IPS-20b (cell line): Measurements from ENCODE around the gene SP110.

ENCODE experiments used
- H3K27ac ChIP-seq: one replicate; pipeline ENCODE4 v1.5.1; 2013; ENCODE audit warnings: low read length
- H3K27me3 ChIP-seq: 2 replicates; pipeline ENCODE4 v1.6.1; 2013; ENCODE audit warnings: mild to moderate bottlenecking, low read length, inconsistent platforms; ENCODE audit not compliant: insufficient read depth
- H3K36me3 ChIP-seq: 2 replicates; pipeline ENCODE4 v1.6.1; 2013; ENCODE audit warnings: low read depth, mild to moderate bottlenecking, inconsistent platforms, low read length, moderate library complexity; ENCODE audit not compliant: insufficient read depth
- H3K4me1 ChIP-seq: 2 replicates; pipeline ENCODE4 v1.6.1; 2013; ENCODE audit warnings: mild to moderate bottlenecking, control low read depth, inconsistent platforms, low read length, moderate library complexity; ENCODE audit not compliant: insufficient read depth
- H3K4me3 ChIP-seq: 2 replicates; pipeline ENCODE4 v1.5.1; 2013; ENCODE audit warnings: mild to moderate bottlenecking, low read length, inconsistent platforms
- H3K9ac ChIP-seq: 2 replicates; pipeline ENCODE4 v1.6.1; 2013; ENCODE audit warnings: low read depth, mild to moderate bottlenecking, inconsistent platforms, low read length, moderate library complexity
- H3K9me3 ChIP-seq: 2 replicates; pipeline ENCODE4 v1.6.1; 2013; ENCODE audit warnings: mild to moderate bottlenecking, low read depth, low read length, inconsistent platforms; ENCODE audit not compliant: insufficient read depth

Gene SP110

GRCh38 chr2:230221493-230221892 lies 1.7 kb upstream of the SP110 start:
- Histone ChIP-seq H3K4me1 (no peaks in the 10 kb centered on the region; the same call in 1 of the 2 replicates), H3K27ac (no peak overlapping the region), H3K9ac (no peak overlapping the region)

DNA sequence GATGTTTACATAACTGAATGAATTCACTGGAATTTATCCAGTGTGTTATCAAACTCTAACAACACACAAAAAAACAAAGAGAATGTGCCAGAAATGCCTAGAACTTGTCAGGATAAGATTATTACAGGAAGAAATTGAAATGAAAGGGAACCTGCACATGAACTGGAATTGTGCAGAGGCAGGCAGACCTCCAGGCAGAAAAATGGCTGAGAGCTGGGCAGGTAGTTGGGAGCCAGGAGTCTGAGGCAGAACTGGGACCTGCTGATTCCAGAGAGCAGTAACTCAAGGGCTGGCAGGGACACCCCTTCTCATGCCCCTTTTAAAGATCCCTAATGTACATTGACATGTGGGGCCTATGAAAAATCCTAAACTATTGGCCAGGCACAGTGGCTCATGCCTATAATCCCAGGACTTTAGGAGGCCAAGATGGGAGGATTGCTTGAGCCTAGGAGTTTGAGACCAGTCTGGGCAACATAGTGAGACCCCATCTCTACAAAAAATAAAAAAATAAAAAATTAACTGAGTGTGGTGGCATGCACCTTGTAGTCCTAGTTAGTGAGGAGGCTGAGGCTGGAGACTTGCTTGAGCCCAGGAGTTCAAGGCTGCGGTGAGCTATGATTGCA lies 674 bp upstream of the SP110 start:
- H3K4me1 ChIP-seq = no peaks in the 10 kb centered on the region; the same call in 1 of the 2 replicates
- peak overlapping the region; percentile 60; the same call in 1 of the 2 replicates for H3K4me3 ChIP-seq
- no peak overlapping the region for H3K27ac ChIP-seq

More at GRCh38 chr2:230221493-230221892, 1.7 kb upstream of the SP110 start:
- Histone ChIP-seq H3K36me3 (no peaks in the 10 kb centered on the region), H3K9me3 (no peaks in the 10 kb centered on the region), H3K27me3 (no peaks in the 10 kb centered on the region), H3K4me3 (no peak overlapping the region)

GRCh38 chr2:230218421-230218820 lies 1.4 kb downstream of the SP110 start:
- Histone ChIP-seq H3K9ac (no peak overlapping the region), H3K4me1 (no peaks in the 10 kb centered on the region; the same call in 1 of the 2 replicates), H3K4me3 (no peak overlapping the region), H3K27ac (no peak overlapping the region), H3K36me3 (no peaks in the 10 kb centered on the region), H3K27me3 (no peaks in the 10 kb centered on the region), H3K9me3 (no peaks in the 10 kb centered on the region)

More for the DNA sequence above, 674 bp upstream of the SP110 start:
- no peak overlapping the region; the same call in 1 of the 2 replicates for H3K9ac ChIP-seq
- H3K9me3 ChIP-seq = no peaks in the 10 kb centered on the region
- H3K36me3 ChIP-seq = no peaks in the 10 kb centered on the region
- no peaks in the 10 kb centered on the region for H3K27me3 ChIP-seq

- Histone ChIP-seq H3K27me3 (no peaks in the 10 kb centered on the region), H3K36me3 (no peaks in the 10 kb centered on the region), H3K27ac (no peak overlapping the region), H3K4me3 (no peak overlapping the region), H3K4me1 (no peaks in the 10 kb centered on the region; the same call in 1 of the 2 replicates), H3K9ac (no peak overlapping the region), H3K9me3 (no peaks in the 10 kb centered on the region)
Observed at GRCh38 chr2:230217424-230217823, 2.4 kb downstream of the SP110 start.

- Histone ChIP-seq H3K4me3 (no peak overlapping the region), H3K36me3 (peaks cover 3% of the 10 kb centered on the region; the same call in 1 of the 2 replicates), H3K27ac (no peak overlapping the region), H3K27me3 (no peaks in the 10 kb centered on the region), H3K4me1 (no peaks in the 10 kb centered on the region; the same call in 1 of the 2 replicates), H3K9me3 (no peaks in the 10 kb centered on the region), H3K9ac (no peak overlapping the region)
Observed at GRCh38 chr2:230216489-230216888, 3.3 kb downstream of the SP110 start.

DNA sequence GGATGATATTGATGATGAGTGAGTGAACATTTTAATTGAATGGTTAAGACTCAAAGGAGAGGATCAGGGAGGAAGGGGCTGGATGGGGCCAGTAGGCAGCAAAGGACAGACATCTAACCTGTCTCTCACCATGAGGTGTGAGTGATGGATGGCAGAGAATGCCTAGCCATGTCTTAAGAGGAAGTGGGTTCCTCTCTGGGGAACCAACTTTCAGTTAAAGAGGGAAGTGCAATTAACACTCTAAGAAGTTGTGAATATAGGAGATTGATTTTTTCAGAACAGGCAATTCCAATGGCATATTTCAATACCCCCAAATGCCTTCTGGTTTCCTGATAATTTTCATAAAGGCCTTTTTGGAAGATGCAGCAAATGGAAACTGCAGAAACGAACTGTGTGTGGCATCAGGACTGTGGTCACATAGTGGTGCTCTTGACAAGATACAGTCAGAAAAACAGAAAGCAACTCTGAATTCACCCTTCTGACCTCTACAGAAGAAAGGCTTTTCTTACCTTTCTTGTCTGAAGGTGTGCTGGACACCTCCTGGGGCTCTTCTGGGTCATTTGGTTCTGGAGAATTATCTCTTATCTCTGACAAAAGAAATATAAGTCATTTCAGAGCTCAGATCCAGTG lies 10.2 kb downstream of the SP110 start:
- H3K4me3 ChIP-seq = no peak overlapping the region
- H3K36me3 ChIP-seq = peaks cover 13% of the 10 kb centered on the region; the same call in 1 of the 2 replicates
- H3K27ac ChIP-seq = no peak overlapping the region
- no peaks in the 10 kb centered on the region for H3K4me1 ChIP-seq
- no peaks in the 10 kb centered on the region for H3K27me3 ChIP-seq
- H3K9me3 ChIP-seq = no peaks in the 10 kb centered on the region
- no peak overlapping the region for H3K9ac ChIP-seq

DNA sequence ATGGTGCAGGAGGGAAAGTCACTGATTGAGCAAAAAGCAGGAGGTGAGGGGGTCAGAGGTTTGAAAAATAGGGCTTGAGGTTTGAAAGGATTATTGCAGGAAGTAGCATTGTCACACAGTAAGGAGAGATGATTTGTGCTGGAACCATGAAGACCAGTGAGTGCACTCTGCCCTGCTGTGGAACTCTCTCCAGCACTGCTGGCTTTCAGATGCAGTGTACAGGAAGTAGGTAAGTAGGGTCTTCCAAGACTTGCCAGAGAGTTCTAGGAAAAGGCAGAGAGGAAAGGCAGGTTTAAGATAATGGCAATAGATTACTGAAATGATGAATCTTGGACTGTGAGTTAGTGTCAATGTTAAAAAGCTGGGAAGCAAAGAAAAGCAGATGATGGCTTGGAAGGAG lies 11.2 kb downstream of the SP110 start:
- Histone ChIP-seq H3K4me1 (no peaks in the 10 kb centered on the region), H3K9ac (no peak overlapping the region), H3K27ac (no peak overlapping the region), H3K27me3 (no peaks in the 10 kb centered on the region), H3K36me3 (peaks cover 13% of the 10 kb centered on the region; the same call in 1 of the 2 replicates), H3K4me3 (no peak overlapping the region), H3K9me3 (no peaks in the 10 kb centered on the region)

DNA sequence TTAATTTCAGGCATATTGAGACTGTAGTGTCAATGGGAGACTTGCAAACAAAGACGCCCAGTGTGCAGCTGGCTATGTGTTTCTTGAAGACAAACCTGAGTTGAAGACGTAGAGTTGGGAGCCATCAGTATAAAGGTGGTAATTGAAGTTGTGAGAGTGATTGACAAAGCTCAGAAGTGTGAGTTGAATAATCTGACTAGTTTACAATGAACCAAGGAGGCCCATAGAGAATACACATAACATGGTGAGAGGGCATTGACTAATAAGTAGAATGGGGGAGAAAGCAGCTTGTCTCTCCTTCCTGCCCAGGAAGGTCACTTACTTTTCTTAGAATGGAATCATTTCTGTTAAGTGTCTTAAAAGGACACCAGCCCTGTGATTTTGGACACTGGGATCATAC lies 14.1 kb downstream of the SP110 start:
- H3K4me1 ChIP-seq = no peaks in the 10 kb centered on the region
- no peak overlapping the region for H3K4me3 ChIP-seq
- H3K27ac ChIP-seq = no peak overlapping the region
- no peaks in the 10 kb centered on the region for H3K9me3 ChIP-seq
- no peak overlapping the region for H3K9ac ChIP-seq
- no peaks in the 10 kb centered on the region for H3K27me3 ChIP-seq
- peaks cover 10% of the 10 kb centered on the region; the same call in 1 of the 2 replicates for H3K36me3 ChIP-seq

GRCh38 chr2:230205034-230205433 lies 14.8 kb downstream of the SP110 start:
- peaks cover 13% of the 10 kb centered on the region; the same call in 1 of the 2 replicates for H3K36me3 ChIP-seq
- no peak overlapping the region for H3K27ac ChIP-seq

GRCh38 chr2:230203110-230203676 lies 16.6 kb downstream of the SP110 start:
- no peak overlapping the region for H3K4me3 ChIP-seq
- peaks cover 13% of the 10 kb centered on the region; the same call in 1 of the 2 replicates for H3K36me3 ChIP-seq
- no peaks in the 10 kb centered on the region for H3K27me3 ChIP-seq
- no peak overlapping the region for H3K27ac ChIP-seq
- no peaks in the 10 kb centered on the region for H3K9me3 ChIP-seq
- no peak overlapping the region for H3K9ac ChIP-seq
- no peaks in the 10 kb centered on the region for H3K4me1 ChIP-seq

More at GRCh38 chr2:230205034-230205433, 14.8 kb downstream of the SP110 start:
- Histone ChIP-seq H3K9ac (no peak overlapping the region), H3K4me1 (no peaks in the 10 kb centered on the region), H3K27me3 (no peaks in the 10 kb centered on the region), H3K9me3 (no peaks in the 10 kb centered on the region), H3K4me3 (no peak overlapping the region)

DNA sequence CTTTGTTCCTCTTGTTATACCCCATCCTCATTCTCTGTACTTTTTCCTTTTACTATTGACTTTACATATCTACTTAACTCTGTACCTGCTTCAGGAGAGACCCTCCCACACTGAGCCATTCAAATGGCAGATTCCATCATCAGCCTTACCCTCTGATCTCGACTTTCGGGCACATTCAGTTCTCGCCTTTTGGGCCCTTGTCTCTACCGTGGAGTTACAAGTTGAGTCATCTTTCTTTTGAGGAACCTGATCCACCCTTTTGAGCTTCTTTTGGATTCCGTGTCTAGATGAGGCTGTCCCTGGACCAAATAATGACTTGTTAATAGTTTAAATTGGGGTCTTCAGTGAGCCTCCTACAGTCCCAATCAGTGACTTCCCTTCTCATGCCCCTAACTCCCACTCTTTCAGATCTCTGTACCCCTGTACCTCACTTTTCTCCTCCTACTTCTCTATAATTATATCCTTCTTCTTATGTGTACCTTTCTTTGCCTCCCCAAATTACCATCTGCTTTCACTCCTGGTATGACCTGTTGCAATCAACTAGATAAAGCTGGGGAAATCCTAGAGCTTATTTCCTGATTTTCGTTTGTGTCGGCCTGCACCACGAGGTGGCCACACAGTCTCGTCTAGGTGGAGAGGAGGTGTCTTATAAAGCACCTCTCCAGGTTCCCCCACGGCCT lies 17.2 kb downstream of the SP110 start:
- H3K27ac ChIP-seq = no peak overlapping the region
- peaks cover 13% of the 10 kb centered on the region; the same call in 1 of the 2 replicates for H3K36me3 ChIP-seq
- H3K4me1 ChIP-seq = no peaks in the 10 kb centered on the region

More for the DNA sequence above, 17.2 kb downstream of the SP110 start:
- no peak overlapping the region for H3K4me3 ChIP-seq
- no peaks in the 10 kb centered on the region for H3K27me3 ChIP-seq
- no peak overlapping the region for H3K9ac ChIP-seq
- no peaks in the 10 kb centered on the region for H3K9me3 ChIP-seq
